Smooth muscle cell (in vitro differentiated cells): ENCODE results near the gene CLCN5. TPM values are rescaled to one million over a fixed set of nuclear protein-coding genes. Genes with fewer than 3 reads are reported as not detected.

ENCODE experiments used
- DNase-seq: peaks from one replicate; lab custom pipeline; 2025; ENCODE audit not compliant: unreplicated experiment; lab: John Stamatoyannopoulos, UW
- H2AFZ ChIP-seq: fragments of 200-600 bp; sonication (generic); 2 replicates; pipeline ENCODE4 v1.6.0; 2016; ENCODE audit warnings: antibody characterized with exemption, low read depth, mild to moderate bottlenecking
- H3F3A ChIP-seq: fragments of 200-600 bp; sonication (generic); 2 replicates; pipeline ENCODE4 v1.6.0; 2017; ENCODE audit warnings: antibody characterized with exemption, low read depth
- H3K27ac ChIP-seq: fragments of 200-600 bp; sonication (generic); 2 replicates; pipeline ENCODE4 v1.5.1; 2016; ENCODE audit warnings: low read depth, mild to moderate bottlenecking
- H3K27me3 ChIP-seq: fragments of 200-600 bp; sonication (generic); 2 replicates; pipeline ENCODE4 v1.6.1; 2016; ENCODE audit warnings: low read depth, mild to moderate bottlenecking
- H3K36me3 ChIP-seq: fragments of 200-600 bp; sonication (generic); 2 replicates; pipeline ENCODE4 v1.5.1; 2016; ENCODE audit warnings: low read depth
- H3K4me1 ChIP-seq: fragments of 200-600 bp; sonication (generic); 2 replicates; pipeline ENCODE4 v1.5.1; 2016; ENCODE audit warnings: low read depth
- H3K4me2 ChIP-seq: fragments of 200-600 bp; sonication (generic); 2 replicates; pipeline ENCODE4 v1.6.0; 2016; ENCODE audit warnings: mild to moderate bottlenecking
- H3K4me3 ChIP-seq: fragments of 200-600 bp; sonication (generic); 2 replicates; pipeline ENCODE4 v1.5.1; 2016; ENCODE audit warnings: mild to moderate bottlenecking
- H3K79me2 ChIP-seq: fragments of 200-600 bp; sonication (generic); 2 replicates; pipeline ENCODE4 v1.6.0; 2016; ENCODE audit warnings: low read depth, mild to moderate bottlenecking
- H3K9ac ChIP-seq: fragments of 200-600 bp; sonication (generic); 2 replicates; pipeline ENCODE4 v1.6.0; 2016; ENCODE audit warnings: low read depth
- H3K9me3 ChIP-seq: fragments of 200-600 bp; sonication (generic); replicated peaks from 2 replicates; pipeline ENCODE4 v1.5.1; 2016; ENCODE audit warnings: low read depth
- H4K20me1 ChIP-seq: fragments of 200-600 bp; sonication (generic); 2 replicates; pipeline ENCODE4 v1.6.0; 2016; ENCODE audit warnings: low read depth
- WGBS: methylation state at CpG from one replicate; pipeline ENCODE4 v1.1.7; 2016; ENCODE audit warnings: low lambda C conversion rate; 5-methylcytosine and 5-hydroxymethylcytosine counted together
- polyA plus RNA-seq: library from polyadenylated mRNA; unstranded; fragments of >200 nt; fragmentation: Nextera tagmentation; extraction: Ambion mirVana; gene quantifications from 2 replicates; pipeline ENCODE4 v1.2.1, GENCODE V29; 2016
- total RNA-seq: library from RNA; depleted of rRNA; stranded (reverse); fragments of >200 nt; gene quantifications from 2 replicates; pipeline ENCODE4 v1.2.3, GENCODE V29; 2014
- TF ChIP-seq, protein P1 (sequence below): fragments of 200-600 bp; sonication (generic); IDR thresholded peaks from 2 replicates; pipeline ENCODE4 v1.5.1; 2017; ENCODE audit warnings: borderline replicate concordance, mild to moderate bottlenecking, antibody characterized with exemption; ENCODE audit not compliant: insufficient read depth, poor library complexity, severe bottlenecking

CLCN5 gene
- total and polyA plus RNA-seq, 2 experiments from 2014 or later, result 1.7 to 7.1 TPM

DNA sequence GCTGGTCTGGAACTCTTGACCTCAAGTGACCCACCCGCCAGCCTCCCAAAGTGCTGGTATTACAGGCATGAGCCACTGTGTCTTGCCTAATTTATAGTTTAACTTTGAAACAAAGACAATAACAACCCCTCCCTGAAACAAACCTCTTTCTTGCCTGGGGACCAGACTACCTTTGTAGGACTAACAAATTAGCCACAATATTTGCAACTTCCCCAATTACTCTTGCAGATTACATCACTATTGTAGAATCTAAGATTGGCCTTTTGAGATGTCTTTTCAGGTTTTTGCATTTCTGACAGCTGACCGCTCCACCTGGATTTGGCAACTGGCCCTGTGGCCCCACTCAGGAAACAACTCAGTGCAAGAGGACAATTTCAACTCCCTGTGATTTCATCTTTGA is 193.6 kb downstream of the CLCN5 start:
- 82% methylated on average over 2 of the region's 2 CpGs for WGBS
- H3K36me3 ChIP-seq, result no peaks in the 10 kb centered on the region
- no peak overlapping the region for H3K27ac ChIP-seq

DNA sequence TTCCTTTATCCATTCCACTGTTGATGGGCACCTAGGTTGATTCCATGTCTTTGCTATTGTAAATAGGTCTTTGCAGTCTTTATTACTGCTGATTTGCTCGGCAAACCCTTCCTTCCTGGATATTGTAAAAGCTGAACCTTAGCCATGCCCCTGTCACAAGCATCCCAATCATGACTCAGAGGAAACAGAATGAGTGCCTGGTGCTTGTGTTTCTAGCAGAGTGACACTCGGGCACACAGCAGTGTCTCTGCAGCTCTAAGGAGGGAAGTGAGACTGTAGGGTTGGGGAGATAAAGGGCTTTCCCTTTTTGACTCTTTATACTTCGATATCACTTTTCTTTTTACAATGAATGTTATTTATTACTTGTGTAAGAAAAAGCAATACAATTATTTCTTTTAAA is 195.1 kb downstream of the CLCN5 start:
- no peak for DNase-seq
- H3K79me2 ChIP-seq, result no peaks in the 10 kb centered on the region
- H3K36me3 ChIP-seq, result no peaks in the 10 kb centered on the region
- no peaks in the 10 kb centered on the region for H3K4me1 ChIP-seq
- no peak overlapping the region for H3K27ac ChIP-seq
- no peak overlapping the region for H3K9ac ChIP-seq
- H2AFZ ChIP-seq, result no peak overlapping the region
- H3K4me2 ChIP-seq, result no peak overlapping the region
- H3K4me3 ChIP-seq, result no peak overlapping the region
- H4K20me1 ChIP-seq, result no peaks in the 10 kb centered on the region
- H3K9me3 ChIP-seq, result no peaks in the 10 kb centered on the region
- H3K27me3 ChIP-seq, result no peaks in the 10 kb centered on the region
- H3F3A ChIP-seq, result no peaks in the 10 kb centered on the region
- TF ChIP-seq, protein P1, sequence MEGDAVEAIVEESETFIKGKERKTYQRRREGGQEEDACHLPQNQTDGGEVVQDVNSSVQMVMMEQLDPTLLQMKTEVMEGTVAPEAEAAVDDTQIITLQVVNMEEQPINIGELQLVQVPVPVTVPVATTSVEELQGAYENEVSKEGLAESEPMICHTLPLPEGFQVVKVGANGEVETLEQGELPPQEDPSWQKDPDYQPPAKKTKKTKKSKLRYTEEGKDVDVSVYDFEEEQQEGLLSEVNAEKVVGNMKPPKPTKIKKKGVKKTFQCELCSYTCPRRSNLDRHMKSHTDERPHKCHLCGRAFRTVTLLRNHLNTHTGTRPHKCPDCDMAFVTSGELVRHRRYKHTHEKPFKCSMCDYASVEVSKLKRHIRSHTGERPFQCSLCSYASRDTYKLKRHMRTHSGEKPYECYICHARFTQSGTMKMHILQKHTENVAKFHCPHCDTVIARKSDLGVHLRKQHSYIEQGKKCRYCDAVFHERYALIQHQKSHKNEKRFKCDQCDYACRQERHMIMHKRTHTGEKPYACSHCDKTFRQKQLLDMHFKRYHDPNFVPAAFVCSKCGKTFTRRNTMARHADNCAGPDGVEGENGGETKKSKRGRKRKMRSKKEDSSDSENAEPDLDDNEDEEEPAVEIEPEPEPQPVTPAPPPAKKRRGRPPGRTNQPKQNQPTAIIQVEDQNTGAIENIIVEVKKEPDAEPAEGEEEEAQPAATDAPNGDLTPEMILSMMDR, result no peak
- WGBS, result 41% methylated on average over 3 of the region's 3 CpGs

More for the DNA sequence above, 193.6 kb downstream of the CLCN5 start:
- TF ChIP-seq, protein P1, result no peak
- H3K4me1 ChIP-seq, result no peaks in the 10 kb centered on the region
- no peaks in the 10 kb centered on the region for H3K79me2 ChIP-seq
- no peak overlapping the region for H3K9ac ChIP-seq
- no peak overlapping the region for H2AFZ ChIP-seq
- H3K4me2 ChIP-seq, result no peak overlapping the region
- H3K9me3 ChIP-seq, result no peaks in the 10 kb centered on the region
- no peaks in the 10 kb centered on the region for H4K20me1 ChIP-seq
- H3K4me3 ChIP-seq, result no peak overlapping the region
- no peaks in the 10 kb centered on the region for H3F3A ChIP-seq
- DNase-seq, result no peak
- no peaks in the 10 kb centered on the region for H3K27me3 ChIP-seq

DNA sequence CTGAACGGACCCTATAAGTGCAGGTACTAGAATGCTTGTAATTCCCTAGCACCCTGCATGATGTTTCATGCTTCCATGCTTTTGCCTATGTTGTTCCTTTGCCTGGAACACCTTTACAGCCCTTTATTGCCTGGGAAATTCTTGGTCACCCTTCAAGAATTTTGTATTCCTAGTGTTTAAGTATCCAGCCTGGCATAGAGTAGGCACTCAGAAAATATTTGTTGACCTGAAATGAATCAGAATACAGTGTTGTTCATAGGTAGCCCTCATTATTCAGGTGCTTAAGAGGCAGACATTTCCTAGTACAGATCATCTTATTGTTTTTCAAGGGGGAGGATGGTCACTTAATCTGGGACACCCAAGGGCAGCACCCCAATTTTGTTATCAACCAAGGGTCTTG is 203.1 kb downstream of the CLCN5 start:
- no peak overlapping the region for H2AFZ ChIP-seq

DNA sequence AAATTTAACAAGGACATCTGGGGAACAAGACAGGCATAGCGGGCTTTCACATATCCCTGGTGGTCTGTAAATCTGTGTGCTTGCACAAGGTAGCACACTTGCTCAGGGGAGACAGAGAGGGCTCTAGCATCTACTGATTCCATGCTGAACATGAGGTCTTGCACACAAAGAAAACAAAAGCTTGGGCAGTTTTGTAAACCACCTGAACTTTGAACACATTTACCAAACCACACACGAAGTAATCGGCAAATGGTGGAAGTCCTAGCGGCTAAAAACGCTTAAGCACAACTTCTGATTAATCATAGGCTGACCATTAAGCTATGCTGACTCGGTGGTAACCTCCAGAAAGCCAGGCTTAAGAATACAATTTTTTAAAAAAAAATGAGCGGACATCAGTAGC is 225.6 kb downstream of the CLCN5 start:
- H3F3A ChIP-seq, result no peaks in the 10 kb centered on the region
- TF ChIP-seq, protein P1, result no peak
- H3K36me3 ChIP-seq, result no peaks in the 10 kb centered on the region
- H3K4me2 ChIP-seq, result no peak overlapping the region
- no peak overlapping the region for H3K27ac ChIP-seq
- no peaks in the 10 kb centered on the region for H4K20me1 ChIP-seq
- 66% methylated on average over 7 of the region's 7 CpGs for WGBS
- H3K4me1 ChIP-seq, result no peaks in the 10 kb centered on the region
- no peaks in the 10 kb centered on the region for H3K9me3 ChIP-seq
- H3K9ac ChIP-seq, result no peak overlapping the region
- H2AFZ ChIP-seq, result no peak overlapping the region
- no peak for DNase-seq
- no peaks in the 10 kb centered on the region for H3K79me2 ChIP-seq
- no peak overlapping the region for H3K4me3 ChIP-seq
- H3K27me3 ChIP-seq, result no peaks in the 10 kb centered on the region

More for the DNA sequence above, 203.1 kb downstream of the CLCN5 start:
- 67% methylated on average over 1 of the region's 1 CpG for WGBS
- no peak overlapping the region for H3K9ac ChIP-seq
- H3F3A ChIP-seq, result no peaks in the 10 kb centered on the region
- no peak overlapping the region for H3K4me2 ChIP-seq
- H3K36me3 ChIP-seq, result no peaks in the 10 kb centered on the region
- H4K20me1 ChIP-seq, result no peaks in the 10 kb centered on the region
- no peaks in the 10 kb centered on the region for H3K4me1 ChIP-seq
- DNase-seq, result no peak
- H3K27me3 ChIP-seq, result no peaks in the 10 kb centered on the region
- TF ChIP-seq, protein P1, result no peak
- H3K27ac ChIP-seq, result no peak overlapping the region
- no peak overlapping the region for H3K4me3 ChIP-seq
- H3K79me2 ChIP-seq, result no peaks in the 10 kb centered on the region
- H3K9me3 ChIP-seq, result no peaks in the 10 kb centered on the region
